HepG2 (cell line): ENCODE results near the gene DNM1. TPM values are rescaled to one million over a fixed set of nuclear protein-coding genes. Genes with fewer than 3 reads are reported as not detected.
A peak's percentile ranks its signal among the peaks of the same experiment; 100 is the strongest.

Experiments
- ATM ChIP-seq: fragments of 450-650 bp; IDR thresholded peaks from 2 replicates; pipeline ENCODE4 v1.7.1; 2017; ENCODE audit warnings: mild to moderate bottlenecking, borderline replicate concordance
- KAT2B ChIP-seq: fragments of 150-350 bp; IDR thresholded peaks from 2 replicates; pipeline ENCODE4 v1.6.1; 2014; ENCODE audit warnings: low read depth, low read length, borderline replicate concordance
- NRL ChIP-seq: sonication (generic); formaldehyde crosslinking; IDR thresholded peaks from 2 replicates; pipeline ENCODE4 v1.5.0; 2020; ENCODE audit warnings: missing genetic modification reagents, mild to moderate bottlenecking, moderate library complexity, borderline replicate concordance
- TARDBP ChIP-seq: sonication (generic); formaldehyde crosslinking; IDR thresholded peaks from 2 replicates; pipeline ENCODE4 v1.8.0; 2022; ENCODE audit warnings: mild to moderate bottlenecking, missing genetic modification reagents
- ZFP91 ChIP-seq: sonication (generic); formaldehyde crosslinking; IDR thresholded peaks from 2 replicates; pipeline ENCODE4 v1.9.0; 2022; ENCODE audit warnings: missing genetic modification reagents, mild to moderate bottlenecking, borderline replicate concordance
- ZNF33A ChIP-seq: sonication (generic); formaldehyde crosslinking; IDR thresholded peaks from 2 replicates; pipeline ENCODE4 v1.5.1; 2020; ENCODE audit warnings: missing genetic modification reagents, mild to moderate bottlenecking, moderate library complexity, borderline replicate concordance
- ZNF350 ChIP-seq: sonication (generic); formaldehyde crosslinking; IDR thresholded peaks from 2 replicates; pipeline ENCODE4 v1.4.0; 2020; ENCODE audit warnings: mild to moderate bottlenecking, low read depth, missing genetic modification reagents, borderline replicate concordance
- ZNF563 ChIP-seq: sonication (generic); formaldehyde crosslinking; IDR thresholded peaks from 2 replicates; pipeline ENCODE4 v1.8.0; 2022; ENCODE audit warnings: mild to moderate bottlenecking, moderate library complexity, missing genetic modification reagents
- ZNF687 ChIP-seq: sonication (generic); formaldehyde crosslinking; IDR thresholded peaks from 2 replicates; pipeline ENCODE4 v1.5.1; 2020; ENCODE audit warnings: mild to moderate bottlenecking, missing genetic modification reagents, moderate library complexity
- polyA plus RNA-seq, 8 experiments: library from polyadenylated mRNA; depleted of rRNA in 3 of 8; stranded (reverse) in 7 of 8; unstranded in 1 of 8; fragments of >200 nt; fragmentation: Illumina TruSeq in 4 of 8; extraction: Trizol in 4 of 8; gene quantifications; 2 replicates each; pipeline versions ENCODE4 v1.2.1 to v1.2.3, GENCODE V29; 2011 to 2016; ENCODE audit warnings: low read depth in 4 of 8, missing spikeins in 1 of 8, mixed read lengths in 1 of 8; ENCODE audit not compliant: insufficient read depth in 1 of 8
- total RNA-seq, 5 experiments: library from RNA; depleted of rRNA; stranded (reverse); fragments of >200 nt; fragmentation: Illumina TruSeq; extraction: Trizol; gene quantifications; 2 replicates each; pipeline ENCODE4 v1.2.3, GENCODE V29; 2016; ENCODE audit warnings: low read depth in 1 of 5
- TF ChIP-seq, protein P1 (sequence below): sonication (generic); formaldehyde crosslinking; IDR thresholded peaks from 2 replicates; pipeline ENCODE4 v1.4.0; 2020; ENCODE audit warnings: low read depth, missing genetic modification reagents
- TF ChIP-seq, protein P2 (sequence below): IDR thresholded peaks from 2 replicates; pipeline ENCODE4 v1.6.1; 2016; ENCODE audit warnings: mild to moderate bottlenecking

DNM1 gene
- total and polyA plus RNA-seq, 2 of the 13 experiments (the other 11 are each of a cell fraction or from before 2014, with no cell fraction given) = 0.13 to 0.58 TPM

- TF ChIP-seq ZNF687 (CRISPR knock-in tag) (peak; percentile 30; the same call in 1 of the 2 replicates), ATM (no peak), NRL (CRISPR knock-in tag) (no peak), TARDBP (no peak), ZNF33A (no peak), KAT2B (no peak), ZFP91 (CRISPR knock-in tag) (0 out of 2 replicates have a peak, but pooled peaks have one; percentile 17), ZNF563 (CRISPR knock-in tag) (no peak), ZNF350 (CRISPR knock-in tag) (no peak)
- TF ChIP-seq, protein P1, sequence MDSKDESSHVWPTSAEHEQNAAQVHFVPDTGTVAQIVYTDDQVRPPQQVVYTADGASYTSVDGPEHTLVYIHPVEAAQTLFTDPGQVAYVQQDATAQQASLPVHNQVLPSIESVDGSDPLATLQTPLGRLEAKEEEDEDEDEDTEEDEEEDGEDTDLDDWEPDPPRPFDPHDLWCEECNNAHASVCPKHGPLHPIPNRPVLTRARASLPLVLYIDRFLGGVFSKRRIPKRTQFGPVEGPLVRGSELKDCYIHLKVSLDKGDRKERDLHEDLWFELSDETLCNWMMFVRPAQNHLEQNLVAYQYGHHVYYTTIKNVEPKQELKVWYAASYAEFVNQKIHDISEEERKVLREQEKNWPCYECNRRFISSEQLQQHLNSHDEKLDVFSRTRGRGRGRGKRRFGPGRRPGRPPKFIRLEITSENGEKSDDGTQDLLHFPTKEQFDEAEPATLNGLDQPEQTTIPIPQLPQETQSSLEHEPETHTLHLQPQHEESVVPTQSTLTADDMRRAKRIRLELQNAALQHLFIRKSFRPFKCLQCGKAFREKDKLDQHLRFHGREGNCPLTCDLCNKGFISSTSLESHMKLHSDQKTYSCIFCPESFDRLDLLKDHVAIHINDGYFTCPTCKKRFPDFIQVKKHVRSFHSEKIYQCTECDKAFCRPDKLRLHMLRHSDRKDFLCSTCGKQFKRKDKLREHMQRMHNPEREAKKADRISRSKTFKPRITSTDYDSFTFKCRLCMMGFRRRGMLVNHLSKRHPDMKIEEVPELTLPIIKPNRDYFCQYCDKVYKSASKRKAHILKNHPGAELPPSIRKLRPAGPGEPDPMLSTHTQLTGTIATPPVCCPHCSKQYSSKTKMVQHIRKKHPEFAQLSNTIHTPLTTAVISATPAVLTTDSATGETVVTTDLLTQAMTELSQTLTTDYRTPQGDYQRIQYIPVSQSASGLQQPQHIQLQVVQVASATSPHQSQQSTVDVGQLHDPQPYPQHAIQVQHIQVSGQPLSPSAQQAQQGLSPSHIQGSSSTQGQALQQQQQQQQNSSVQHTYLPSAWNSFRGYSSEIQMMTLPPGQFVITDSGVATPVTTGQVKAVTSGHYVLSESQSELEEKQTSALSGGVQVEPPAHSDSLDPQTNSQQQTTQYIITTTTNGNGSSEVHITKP = no peak
- TF ChIP-seq, protein P2, sequence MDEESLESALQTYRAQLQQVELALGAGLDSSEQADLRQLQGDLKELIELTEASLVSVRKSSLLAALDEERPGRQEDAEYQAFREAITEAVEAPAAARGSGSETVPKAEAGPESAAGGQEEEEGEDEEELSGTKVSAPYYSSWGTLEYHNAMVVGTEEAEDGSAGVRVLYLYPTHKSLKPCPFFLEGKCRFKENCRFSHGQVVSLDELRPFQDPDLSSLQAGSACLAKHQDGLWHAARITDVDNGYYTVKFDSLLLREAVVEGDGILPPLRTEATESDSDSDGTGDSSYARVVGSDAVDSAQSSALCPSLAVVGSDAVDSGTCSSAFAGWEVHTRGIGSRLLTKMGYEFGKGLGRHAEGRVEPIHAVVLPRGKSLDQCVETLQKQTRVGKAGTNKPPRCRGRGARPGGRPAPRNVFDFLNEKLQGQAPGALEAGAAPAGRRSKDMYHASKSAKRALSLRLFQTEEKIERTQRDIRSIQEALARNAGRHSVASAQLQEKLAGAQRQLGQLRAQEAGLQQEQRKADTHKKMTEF = no peak
Observed at GRCh38 chr9:128253140-128253990, 50.2 kb downstream of the DNM1 start (continued).
